K562 (cell line): ENCODE results near the gene RUVBL1. TPM values are rescaled to one million over a fixed set of nuclear protein-coding genes. Genes with fewer than 3 reads are reported as not detected.
A peak's percentile ranks its signal among the peaks of the same experiment; 100 is the strongest.

Experiments used
- ARHGAP35 ChIP-seq: fragments of 450-650 bp; IDR thresholded peaks from 2 replicates; pipeline ENCODE4 v1.6.1; 2018; ENCODE audit not compliant: partially characterized antibody
- CHAMP1 ChIP-seq: fragments of 450-650 bp; IDR thresholded peaks from 2 replicates; pipeline ENCODE4 v1.6.1; 2016; ENCODE audit warnings: mild to moderate bottlenecking
- DDX20 ChIP-seq: fragments of 450-650 bp; IDR thresholded peaks from 2 replicates; pipeline ENCODE4 v1.6.1; 2016; ENCODE audit warnings: missing genetic modification characterization, low read depth, mild to moderate bottlenecking, missing compliant biosample characterization, moderate library complexity
- E2F5 ChIP-seq: sonication (generic); formaldehyde crosslinking; IDR thresholded peaks from 2 replicates; pipeline ENCODE4 v1.8.0; 2022; ENCODE audit warnings: mild to moderate bottlenecking, missing genetic modification reagents
- EGR1 ChIP-seq: fragments of 450-650 bp; conservative IDR thresholded peaks from 2 replicates; pipeline ENCODE4 v1.6.1; 2017; ENCODE audit warnings: mild to moderate bottlenecking
- ERF ChIP-seq: fragments of 450-650 bp; formaldehyde crosslinking; IDR thresholded peaks from 2 replicates; pipeline ENCODE4 v1.4.0; 2020; ENCODE audit warnings: mild to moderate bottlenecking, mixed read lengths
- FOXJ3 ChIP-seq: sonication (generic); formaldehyde crosslinking; IDR thresholded peaks from 2 replicates; pipeline ENCODE4 v1.4.0; 2020; ENCODE audit warnings: mild to moderate bottlenecking, missing genetic modification reagents
- FOXP1 ChIP-seq: sonication (generic); formaldehyde crosslinking; IDR thresholded peaks from 2 replicates; pipeline ENCODE4 v1.8.0; 2022; ENCODE audit warnings: mild to moderate bottlenecking, missing genetic modification reagents
- GABPA ChIP-seq: fragments of 200-800 bp; sonication (Bioruptor generic); conservative IDR thresholded peaks from 2 replicates; pipeline ENCODE4 v1.6.1; 2016; ENCODE audit warnings: low read depth, missing genetic modification characterization, missing compliant biosample characterization
- HINFP ChIP-seq: fragments of 450-650 bp; conservative IDR thresholded peaks from 2 replicates; pipeline ENCODE4 v1.6.1; 2016; ENCODE audit warnings: missing genetic modification characterization, low read depth, mild to moderate bottlenecking, control low read depth, missing compliant biosample characterization
- PTRF ChIP-seq: fragments of 450-650 bp; IDR thresholded peaks from 2 replicates; pipeline ENCODE4 v1.6.1; 2016; ENCODE audit warnings: mild to moderate bottlenecking, missing genetic modification characterization, missing compliant biosample characterization
- PURB ChIP-seq: sonication (generic); formaldehyde crosslinking; IDR thresholded peaks from 2 replicates; pipeline ENCODE4 v1.9.0; 2021; ENCODE audit warnings: low read depth, mild to moderate bottlenecking, missing genetic modification reagents
- SPI1 ChIP-seq: IDR thresholded peaks from 2 replicates; pipeline ENCODE4 v1.6.1; 2011; ENCODE audit warnings: low read depth, low read length, control low read depth, borderline replicate concordance
- SREBF2 ChIP-seq: sonication (generic); formaldehyde crosslinking; IDR thresholded peaks from 2 replicates; pipeline ENCODE4 v1.4.0; 2020; ENCODE audit warnings: mild to moderate bottlenecking, missing genetic modification reagents
- SRSF9 ChIP-seq: fragments of 200-400 bp; formaldehyde crosslinking; IDR thresholded peaks from 2 replicates; pipeline ENCODE4 v1.6.1; 2017; ENCODE audit warnings: low read depth, low read length, borderline replicate concordance
- TAF1 ChIP-seq: IDR thresholded peaks from 2 replicates; pipeline ENCODE4 v1.6.1; 2011; ENCODE audit warnings: mild to moderate bottlenecking, low read length, moderate library complexity; ENCODE audit not compliant: insufficient read depth, control insufficient read depth, severe bottlenecking; ENCODE audit errors: extremely low read depth
- ZNF263 ChIP-seq: sonication (generic); formaldehyde crosslinking; IDR thresholded peaks from 2 replicates; pipeline ENCODE4 v1.8.0; 2022; ENCODE audit warnings: mild to moderate bottlenecking, missing genetic modification reagents, borderline replicate concordance
- polyA plus RNA-seq, 8 experiments: library from polyadenylated mRNA; depleted of rRNA in 4 of 8; stranded (reverse) in 5 of 8; unstranded in 3 of 8; fragments of >200 nt; fragmentation: Nextera tagmentation in 2 of 8; fragmentation: Illumina TruSeq in 1 of 8; extraction: Ambion mirVana in 2 of 8; extraction: Trizol in 1 of 8; gene quantifications; 2 replicates each; pipeline versions ENCODE4 v1.2.1 to v1.2.3, GENCODE V29; 2011 to 2014; ENCODE audit warnings: inconsistent platforms in 1 of 8, missing spikeins in 1 of 8
- total RNA-seq, 7 experiments: library from RNA; depleted of rRNA in 6 of 7; stranded (reverse); fragments of >200 nt in 6 of 7; fragmentation: Illumina TruSeq in 2 of 7; extraction: Trizol in 2 of 7; gene quantifications; 2 replicates each; pipeline versions ENCODE4 v1.2.1 to v1.2.3, GENCODE V29; 2011 to 2021; ENCODE audit warnings: low replicate concordance in 1 of 7
- TF ChIP-seq, protein P1 (sequence below): fragments of 250-450 bp; sonication (Bioruptor Pico); IDR thresholded peaks from 2 replicates; pipeline ENCODE4 v1.4.0; 2020; ENCODE audit warnings: mild to moderate bottlenecking, moderate library complexity, borderline replicate concordance
- TF ChIP-seq, protein P2 (sequence below): sonication (generic); formaldehyde crosslinking; IDR thresholded peaks from 2 replicates; pipeline ENCODE4 v1.9.0; 2022; ENCODE audit warnings: mild to moderate bottlenecking, missing genetic modification reagents

RUVBL1 gene
- total and polyA plus RNA-seq, 9 of the 15 experiments (the other 6 are each of a cell fraction or from before 2014, with no cell fraction given): 20.7 to 147 (median 113) TPM

DNA sequence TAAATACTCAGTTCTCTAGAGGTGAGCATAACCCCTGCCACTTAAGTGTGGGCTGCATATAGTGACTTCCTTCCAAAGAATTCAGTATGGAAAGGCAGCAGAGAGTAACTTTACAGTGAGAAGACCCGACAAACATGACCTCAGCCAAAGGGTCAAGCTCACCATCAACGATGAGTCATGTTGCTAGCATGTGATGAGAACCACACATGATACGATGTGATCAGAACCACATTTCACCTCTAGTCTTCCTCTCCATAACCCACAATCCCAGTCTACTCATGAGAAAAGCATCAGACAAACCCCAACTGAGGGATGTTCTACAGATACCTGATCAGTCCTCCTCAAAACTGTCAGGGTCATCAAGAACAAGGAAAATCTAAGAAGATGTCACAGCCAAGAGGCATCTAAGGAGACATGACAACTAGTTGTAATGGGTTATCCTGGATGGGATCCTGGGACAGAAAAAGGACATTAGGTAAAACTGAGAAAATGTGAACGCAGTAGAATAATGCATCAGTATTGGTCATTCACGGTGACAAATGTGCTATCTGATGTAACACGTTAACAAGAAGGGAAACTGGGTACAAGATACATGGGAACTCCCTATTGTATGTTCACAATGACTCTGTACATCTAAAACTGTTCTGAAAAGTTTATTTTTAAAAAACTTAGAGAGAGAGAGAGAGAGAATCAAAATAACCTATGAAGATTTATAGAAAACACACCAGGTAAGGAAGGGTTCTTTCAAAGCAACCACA, 43.1 kb downstream of the RUVBL1 start (continued):
- TF ChIP-seq, protein P1, sequence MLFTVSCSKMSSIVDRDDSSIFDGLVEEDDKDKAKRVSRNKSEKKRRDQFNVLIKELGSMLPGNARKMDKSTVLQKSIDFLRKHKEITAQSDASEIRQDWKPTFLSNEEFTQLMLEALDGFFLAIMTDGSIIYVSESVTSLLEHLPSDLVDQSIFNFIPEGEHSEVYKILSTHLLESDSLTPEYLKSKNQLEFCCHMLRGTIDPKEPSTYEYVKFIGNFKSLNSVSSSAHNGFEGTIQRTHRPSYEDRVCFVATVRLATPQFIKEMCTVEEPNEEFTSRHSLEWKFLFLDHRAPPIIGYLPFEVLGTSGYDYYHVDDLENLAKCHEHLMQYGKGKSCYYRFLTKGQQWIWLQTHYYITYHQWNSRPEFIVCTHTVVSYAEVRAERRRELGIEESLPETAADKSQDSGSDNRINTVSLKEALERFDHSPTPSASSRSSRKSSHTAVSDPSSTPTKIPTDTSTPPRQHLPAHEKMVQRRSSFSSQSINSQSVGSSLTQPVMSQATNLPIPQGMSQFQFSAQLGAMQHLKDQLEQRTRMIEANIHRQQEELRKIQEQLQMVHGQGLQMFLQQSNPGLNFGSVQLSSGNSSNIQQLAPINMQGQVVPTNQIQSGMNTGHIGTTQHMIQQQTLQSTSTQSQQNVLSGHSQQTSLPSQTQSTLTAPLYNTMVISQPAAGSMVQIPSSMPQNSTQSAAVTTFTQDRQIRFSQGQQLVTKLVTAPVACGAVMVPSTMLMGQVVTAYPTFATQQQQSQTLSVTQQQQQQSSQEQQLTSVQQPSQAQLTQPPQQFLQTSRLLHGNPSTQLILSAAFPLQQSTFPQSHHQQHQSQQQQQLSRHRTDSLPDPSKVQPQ (CRISPR knock-in tag): no peak
- TF ChIP-seq GABPA (tag) (no peak), CHAMP1 (no peak), TAF1 (no peak), ZNF263 (no peak), PURB (no peak), ERF (CRISPR knock-in tag) (no peak), HINFP (no peak), EGR1 (no peak), FOXJ3 (CRISPR knock-in tag) (no peak), SREBF2 (CRISPR knock-in tag) (no peak), E2F5 (CRISPR knock-in tag) (no peak), PTRF (tag) (no peak), SPI1 (no peak), FOXP1 (no peak), ARHGAP35 (no peak), SRSF9 (no peak), DDX20 (tag) (peak; percentile 24; the same call in 1 of the 2 replicates)
- TF ChIP-seq, protein P2, sequence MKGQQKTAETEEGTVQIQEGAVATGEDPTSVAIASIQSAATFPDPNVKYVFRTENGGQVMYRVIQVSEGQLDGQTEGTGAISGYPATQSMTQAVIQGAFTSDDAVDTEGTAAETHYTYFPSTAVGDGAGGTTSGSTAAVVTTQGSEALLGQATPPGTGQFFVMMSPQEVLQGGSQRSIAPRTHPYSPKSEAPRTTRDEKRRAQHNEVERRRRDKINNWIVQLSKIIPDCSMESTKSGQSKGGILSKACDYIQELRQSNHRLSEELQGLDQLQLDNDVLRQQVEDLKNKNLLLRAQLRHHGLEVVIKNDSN: peak; percentile 94
